Vagina (tissue), 2 donors: ENCODE results near the gene BMPR1B. TPM values are rescaled to one million over a fixed set of nuclear protein-coding genes. Genes with fewer than 3 reads are reported as not detected.

ENCODE experiments used
- DNase-seq, 2 donors: peaks; one replicate each; pipeline ENCODE4 v3.0.0-alpha.2; 2017; ENCODE audit errors: extremely low spot score in 2 of 2
- H3K27ac ChIP-seq: fragments of 200-600 bp; sonication (generic); one replicate; pipeline ENCODE4 v1.5.1; 2019
- H3K27me3 ChIP-seq: fragments of 200-600 bp; sonication (generic); one replicate; pipeline ENCODE4 v1.5.1; 2019
- H3K36me3 ChIP-seq, 2 donors: fragments of 200-600 bp; sonication (generic); one replicate each; pipeline ENCODE4 v1.5.1; 2017 to 2019
- H3K4me1 ChIP-seq: fragments of 200-600 bp; sonication (generic); one replicate; pipeline ENCODE4 v1.5.1; 2019
- H3K4me3 ChIP-seq, 2 donors: fragments of 200-600 bp; sonication (generic); 1 replicate in 1 of 2; 2 replicates in 1 of 2; pipeline ENCODE4 v1.5.1; 2016 to 2019
- H3K9me3 ChIP-seq: fragments of 200-600 bp; sonication (generic); one replicate; pipeline ENCODE4 v1.5.1; 2019
- CTCF ChIP-seq, 3 experiments: fragments of 450-650 bp in 2 of 3; fragments of 200-600 bp in 1 of 3; sonication (generic) in 1 of 3; IDR thresholded peaks; one replicate each; pipeline ENCODE4 v1.5.1; 2017 to 2019; ENCODE audit warnings: antibody characterized with exemption in 3 of 3, mild to moderate bottlenecking in 2 of 3, moderate library complexity in 2 of 3
- POLR2A ChIP-seq, 2 donors: fragments of 450-650 bp; IDR thresholded peaks; one replicate each; pipeline ENCODE4 v1.6.1; 2017; ENCODE audit warnings: antibody characterized with exemption in 2 of 2, mild to moderate bottlenecking in 2 of 2, moderate library complexity in 2 of 2
- POLR2AphosphoS5 ChIP-seq, 2 donors: sonication (generic); formaldehyde crosslinking; IDR thresholded peaks; one replicate each; pipeline ENCODE4 v1.9.0; 2017; ENCODE audit warnings: antibody characterized with exemption in 2 of 2, mild to moderate bottlenecking in 2 of 2, low read depth in 1 of 2; ENCODE audit not compliant: insufficient read depth in 1 of 2
- intact Hi-C: fragments of 100-400 bp; cut with DNase I; formaldehyde crosslinking; loops from one replicate; pipeline ENCODE4 v1.15.1; 2023
- total RNA-seq: library from RNA; depleted of rRNA; stranded (reverse); fragments of >200 nt; gene quantifications from one replicate; pipeline ENCODE4 v1.2.3, GENCODE V29; 2016

Gene BMPR1B
- total RNA-seq, 1 donor from 2014 or later = 0.49 TPM

GRCh38 chr4:94926936-94927335, 169.2 kb downstream of the BMPR1B start:
- no peak for DNase-seq
- TF ChIP-seq CTCF (IDR thresholded peaks at IDR 0.05) (no peak), POLR2A (IDR thresholded peaks at IDR 0.05) (no peak)
- H3K9me3 ChIP-seq = no peaks in the 10 kb centered on the region
- H3K4me3 ChIP-seq = no peak overlapping the region
- H3K36me3 ChIP-seq = no peaks in the 10 kb centered on the region
- intact Hi-C loops = no loop called here
- H3K27ac ChIP-seq = no peak overlapping the region
- no peaks in the 10 kb centered on the region for H3K27me3 ChIP-seq
- H3K4me1 ChIP-seq = no peaks in the 10 kb centered on the region

GRCh38 chr4:94927696-94928095, 169.9 kb downstream of the BMPR1B start:
- no peak overlapping the region for H3K27ac ChIP-seq
- TF ChIP-seq CTCF (IDR thresholded peaks at IDR 0.05) (no peak), POLR2AphosphoS5 (IDR thresholded peaks at IDR 0.05; ENCODE audit: insufficient read depth in 1 of 2, low read depth in 1 of 2) (no peak), POLR2A (IDR thresholded peaks at IDR 0.05) (no peak)
- H3K4me1 ChIP-seq = no peaks in the 10 kb centered on the region
- no peaks in the 10 kb centered on the region for H3K9me3 ChIP-seq
- DNase-seq = no peak
- H3K36me3 ChIP-seq = no peaks in the 10 kb centered on the region
- no peak overlapping the region for H3K4me3 ChIP-seq
- intact Hi-C loops = no loop called here
- H3K27me3 ChIP-seq = no peaks in the 10 kb centered on the region

GRCh38 chr4:94929696-94930095, 171.9 kb downstream of the BMPR1B start:
- intact Hi-C loops = no loop called here
- TF ChIP-seq CTCF (IDR thresholded peaks at IDR 0.05) (no peak), POLR2A (IDR thresholded peaks at IDR 0.05) (no peak), POLR2AphosphoS5 (IDR thresholded peaks at IDR 0.05; ENCODE audit: insufficient read depth in 1 of 2, low read depth in 1 of 2) (no peak)

GRCh38 chr4:94931626-94932025, 173.9 kb downstream of the BMPR1B start:
- H3K9me3 ChIP-seq = no peaks in the 10 kb centered on the region
- no peak for TF ChIP-seq CTCF (IDR thresholded peaks at IDR 0.05)
- TF ChIP-seq POLR2AphosphoS5 (IDR thresholded peaks at IDR 0.05; ENCODE audit: insufficient read depth in 1 of 2, low read depth in 1 of 2) = no peak
- no peak overlapping the region for H3K27ac ChIP-seq
- H3K36me3 ChIP-seq = no peaks in the 10 kb centered on the region
- no peaks in the 10 kb centered on the region for H3K27me3 ChIP-seq
- intact Hi-C loops = no loop called here
- H3K4me3 ChIP-seq = no peak overlapping the region
- DNase-seq = no peak
- no peaks in the 10 kb centered on the region for H3K4me1 ChIP-seq

More at GRCh38 chr4:94929696-94930095, 171.9 kb downstream of the BMPR1B start:
- H3K4me1 ChIP-seq = no peaks in the 10 kb centered on the region
- H3K4me3 ChIP-seq = no peak overlapping the region
- DNase-seq = no peak
- no peaks in the 10 kb centered on the region for H3K9me3 ChIP-seq
- H3K36me3 ChIP-seq = no peaks in the 10 kb centered on the region
- H3K27me3 ChIP-seq = no peaks in the 10 kb centered on the region
- no peak overlapping the region for H3K27ac ChIP-seq

GRCh38 chr4:94932366-94932765, 174.6 kb downstream of the BMPR1B start:
- DNase-seq = no peak
- H3K4me1 ChIP-seq = no peaks in the 10 kb centered on the region
- H3K36me3 ChIP-seq = no peaks in the 10 kb centered on the region
- H3K9me3 ChIP-seq = no peaks in the 10 kb centered on the region
- H3K27ac ChIP-seq = no peak overlapping the region
- no peak overlapping the region for H3K4me3 ChIP-seq
- no peaks in the 10 kb centered on the region for H3K27me3 ChIP-seq
- intact Hi-C loops = no loop called here
- TF ChIP-seq POLR2AphosphoS5 (IDR thresholded peaks at IDR 0.05; ENCODE audit: insufficient read depth in 1 of 2, low read depth in 1 of 2) (no peak), CTCF (IDR thresholded peaks at IDR 0.05) (no peak), POLR2A (IDR thresholded peaks at IDR 0.05) (no peak)
